Endothelial cell of umbilical vein (primary cell): ENCODE data around the gene CLNS1A. TPM values are rescaled to one million over a fixed set of nuclear protein-coding genes. Genes with fewer than 3 reads are reported as not detected.

ENCODE experiments used
- BruUV-seq: library from RNA; stranded (reverse); fragments of 400-500 nt; replicated peaks from 2 replicates; lab custom pipeline; 2021; lab: Mats Ljungman, UMichigan
- CTCF ChIA-PET: fragments of 300-600, 350-600 bp; sonication (Branson Sonifier 250); formaldehyde crosslinking; loops from one replicate; lab custom pipeline; 2021; ENCODE audit warnings: antibody characterized with exemption, inconsistent platforms; lab: Charles Lee
- POLR2A ChIA-PET: fragments of 300-600, 350-600 bp; sonication (Branson Sonifier 250); formaldehyde crosslinking; loops from one replicate; lab custom pipeline; 2021; ENCODE audit warnings: antibody characterized with exemption, inconsistent platforms; lab: Charles Lee
- DNase-seq: peaks from one replicate; pipeline ENCODE4 v3.0.0-alpha.2; 2011; ENCODE audit warnings: low read depth, low spot score
- FAIRE-seq: peaks from 2 replicates; lab custom pipeline; 2011; peaks lifted over from hg19 to GRCh38; lab: Jason Lieb, UNC
- H2AFZ ChIP-seq: 2 replicates; pipeline ENCODE4 v1.6.0; 2012; ENCODE audit warnings: low read depth, low read length, control low read depth, inconsistent platforms
- H3K27ac ChIP-seq: 2 replicates; pipeline ENCODE4 v1.5.1; 2011; ENCODE audit warnings: low read depth, mild to moderate bottlenecking, control low read depth, low read length, moderate library complexity; ENCODE audit not compliant: insufficient read depth
- H3K27me3 ChIP-seq, 2 experiments: 2 replicates each; pipeline versions ENCODE4 v1.6.0 to v1.6.1; 2011; ENCODE audit warnings: low read length in 2 of 2, mixed read lengths in 1 of 2; ENCODE audit not compliant: control insufficient read depth in 2 of 2, insufficient read depth in 2 of 2
- H3K36me3 ChIP-seq, 2 experiments: 2 replicates in 1 of 2; 3 replicates in 1 of 2; pipeline ENCODE4 v1.5.1; 2011; ENCODE audit warnings: low read length in 2 of 2, mild to moderate bottlenecking in 1 of 2, moderate library complexity in 1 of 2; ENCODE audit not compliant: control insufficient read depth in 2 of 2, insufficient read depth in 2 of 2; ENCODE audit errors: extremely low read depth in 1 of 2
- H3K4me1 ChIP-seq: 3 replicates; pipeline ENCODE4 v1.5.1; 2011; ENCODE audit warnings: mild to moderate bottlenecking, low read length; ENCODE audit not compliant: control insufficient read depth, insufficient read depth; ENCODE audit errors: extremely low read depth
- H3K4me2 ChIP-seq: 2 replicates; pipeline ENCODE4 v1.6.1; 2011; ENCODE audit warnings: low read length, control low read depth, mixed read lengths; ENCODE audit not compliant: insufficient read depth
- H3K4me3 ChIP-seq, 3 experiments: fragments of 200-600 bp in 1 of 3; sonication (generic), shearing (Covaris generic) in 1 of 3; replicated peaks in 1 of 3; 2 replicates each; pipeline ENCODE4 v1.5.1; 2011 to 2016; ENCODE audit warnings: control low read depth in 3 of 3, low read length in 3 of 3, mild to moderate bottlenecking in 2 of 3, inconsistent platforms in 1 of 3, low read depth in 1 of 3, moderate library complexity in 1 of 3; ENCODE audit not compliant: insufficient read depth in 1 of 3
- H3K79me2 ChIP-seq: 2 replicates; pipeline ENCODE4 v1.6.0; 2012; ENCODE audit warnings: low read length, inconsistent platforms; ENCODE audit not compliant: control insufficient read depth, insufficient read depth
- H3K9ac ChIP-seq: replicated peaks from 2 replicates; pipeline ENCODE3; 2011; ENCODE audit warnings: low read length, control low read depth; ENCODE audit not compliant: insufficient read depth; ENCODE audit errors: extremely low read depth
- H3K9me1 ChIP-seq: replicated peaks from 3 replicates; pipeline ENCODE4 v1.6.0; 2011; ENCODE audit warnings: mild to moderate bottlenecking, low read length; ENCODE audit not compliant: control insufficient read depth, insufficient read depth; ENCODE audit errors: extremely low read depth
- H3K9me3 ChIP-seq: replicated peaks from 2 replicates; pipeline ENCODE4 v1.5.1; 2012; ENCODE audit warnings: low read length, inconsistent platforms; ENCODE audit not compliant: control insufficient read depth, insufficient read depth
- H4K20me1 ChIP-seq: replicated peaks from 2 replicates; pipeline ENCODE3; 2011; ENCODE audit warnings: mild to moderate bottlenecking, low read length; ENCODE audit not compliant: control insufficient read depth, insufficient read depth; ENCODE audit errors: extremely low read depth
- EZH2 ChIP-seq: IDR thresholded peaks from 2 replicates; pipeline ENCODE4 v1.6.1; 2012; ENCODE audit warnings: borderline replicate concordance, low read depth, mild to moderate bottlenecking, moderate library complexity, low read length, inconsistent platforms; ENCODE audit not compliant: severe bottlenecking
- FOS ChIP-seq: IDR thresholded peaks from 2 replicates; pipeline ENCODE4 v1.6.1; 2011; ENCODE audit warnings: mild to moderate bottlenecking, low read length, moderate library complexity, borderline replicate concordance; ENCODE audit not compliant: insufficient read depth
- GATA2 ChIP-seq: IDR thresholded peaks from 2 replicates; pipeline ENCODE4 v1.7.0; 2011; ENCODE audit warnings: low read depth, mild to moderate bottlenecking, moderate library complexity, mixed read lengths, low read length; ENCODE audit not compliant: insufficient read length, insufficient read depth
- JUN ChIP-seq: IDR thresholded peaks from 2 replicates; pipeline ENCODE4 v1.6.1; 2011; ENCODE audit warnings: borderline replicate concordance, low read depth; ENCODE audit not compliant: insufficient read length, insufficient read depth
- MYC ChIP-seq: IDR thresholded peaks from one replicate; pipeline ENCODE4 v1.6.1; 2011; ENCODE audit warnings: mild to moderate bottlenecking, low read depth, low read length
- POLR2A ChIP-seq: IDR thresholded peaks from 2 replicates; pipeline ENCODE4 v1.6.1; 2012; ENCODE audit warnings: low read depth, mild to moderate bottlenecking, control low read depth, low read length
- POLR2AphosphoS5 ChIP-seq: IDR thresholded peaks from 2 replicates; pipeline ENCODE4 v1.6.1; 2012; ENCODE audit warnings: low read depth, mild to moderate bottlenecking, control low read depth, low read length, moderate library complexity; ENCODE audit not compliant: insufficient read depth
- dilution Hi-C: fragments of 300-500 bp; cut with MboI; formaldehyde crosslinking; loops from one replicate; pipeline ENCODE4 v1.15.0; 2019; ENCODE audit warnings: low sequenced_read_pairs; ENCODE audit not compliant: extremely low pct_ligation_motif_present
- intact Hi-C: fragments of 100-400 bp; cut with micrococcal nuclease; formaldehyde crosslinking; loops from one replicate; pipeline ENCODE4 v1.10.0; 2022
- polyA plus RNA-seq, 4 experiments: library from polyadenylated mRNA; depleted of rRNA in 3 of 4; stranded (reverse) in 3 of 4; unstranded in 1 of 4; fragments of >200 nt; gene quantifications; 2 replicates each; pipeline versions ENCODE4 v1.2.1 to v1.2.3, GENCODE V29; 2011 to 2012; ENCODE audit warnings: missing spikeins in 1 of 4
- total RNA-seq: library from RNA; stranded (reverse); gene quantifications from 2 replicates; pipeline ENCODE4 v1.2.3, GENCODE V29; 2021
- TF ChIP-seq, protein P1 (sequence below), 2 donors: IDR thresholded peaks; 1 replicate in 1 of 2; 2 replicates in 1 of 2; pipeline ENCODE4 v1.5.1; 2011; ENCODE audit warnings: low read length in 2 of 2, mild to moderate bottlenecking in 2 of 2, moderate library complexity in 2 of 2, control low read depth in 1 of 2, inconsistent platforms in 1 of 2, low read depth in 1 of 2; ENCODE audit not compliant: insufficient read depth in 1 of 2; ENCODE audit errors: extremely low read depth in 1 of 2
- TF ChIP-seq, protein P2 (sequence below): IDR thresholded peaks from 2 replicates; pipeline ENCODE4 v1.6.1; 2011; ENCODE audit not compliant: insufficient read depth, insufficient read length

CLNS1A gene
- total and polyA plus RNA-seq, 2 donors (not counting 3 experiments of a cell fraction or from before 2014, with no cell fraction given): 84.5 to 99.7 TPM

DNA sequence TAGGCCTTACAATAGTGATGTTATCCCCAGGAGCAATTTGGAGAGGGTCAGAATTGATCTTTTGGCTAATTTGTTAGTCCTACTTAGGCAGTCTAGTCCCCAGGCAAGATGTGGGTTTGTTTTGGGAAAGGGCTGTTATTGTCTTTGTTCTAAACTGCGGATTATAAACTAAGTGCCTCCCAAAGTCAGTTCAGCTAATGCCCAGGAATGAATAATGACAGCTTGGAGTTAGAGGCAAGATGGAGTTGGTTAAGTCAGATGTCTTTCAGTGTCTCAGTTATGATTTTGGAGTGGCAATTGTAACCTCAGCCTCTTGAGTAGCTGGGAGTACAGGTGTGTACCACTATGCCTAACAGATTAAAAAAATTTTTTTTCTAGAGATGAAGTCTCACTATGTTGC is 7.3 kb upstream of the CLNS1A start:
- H3K9me1 ChIP-seq: no peaks in the 10 kb centered on the region
- H3K9ac ChIP-seq: no peak overlapping the region
- CTCF ChIA-PET: no interaction called here
- dilution Hi-C loops: no loop called here
- intact Hi-C loops: no loop called here
- no peak for DNase-seq
- no peak for FAIRE-seq
- H3K27ac ChIP-seq: no peak overlapping the region
- no peaks in the 10 kb centered on the region for H3K36me3 ChIP-seq
- no peaks in the 10 kb centered on the region for H4K20me1 ChIP-seq
- POLR2A ChIA-PET: no interaction called here
- H2AFZ ChIP-seq: no peak overlapping the region
- H3K4me3 ChIP-seq: no peak overlapping the region
- H3K4me2 ChIP-seq: no peak overlapping the region
- TF ChIP-seq MYC (no peak), POLR2A (no peak), POLR2AphosphoS5 (no peak), FOS (no peak), JUN (no peak), GATA2 (no peak), EZH2 (no peak)
- TF ChIP-seq, protein P1, sequence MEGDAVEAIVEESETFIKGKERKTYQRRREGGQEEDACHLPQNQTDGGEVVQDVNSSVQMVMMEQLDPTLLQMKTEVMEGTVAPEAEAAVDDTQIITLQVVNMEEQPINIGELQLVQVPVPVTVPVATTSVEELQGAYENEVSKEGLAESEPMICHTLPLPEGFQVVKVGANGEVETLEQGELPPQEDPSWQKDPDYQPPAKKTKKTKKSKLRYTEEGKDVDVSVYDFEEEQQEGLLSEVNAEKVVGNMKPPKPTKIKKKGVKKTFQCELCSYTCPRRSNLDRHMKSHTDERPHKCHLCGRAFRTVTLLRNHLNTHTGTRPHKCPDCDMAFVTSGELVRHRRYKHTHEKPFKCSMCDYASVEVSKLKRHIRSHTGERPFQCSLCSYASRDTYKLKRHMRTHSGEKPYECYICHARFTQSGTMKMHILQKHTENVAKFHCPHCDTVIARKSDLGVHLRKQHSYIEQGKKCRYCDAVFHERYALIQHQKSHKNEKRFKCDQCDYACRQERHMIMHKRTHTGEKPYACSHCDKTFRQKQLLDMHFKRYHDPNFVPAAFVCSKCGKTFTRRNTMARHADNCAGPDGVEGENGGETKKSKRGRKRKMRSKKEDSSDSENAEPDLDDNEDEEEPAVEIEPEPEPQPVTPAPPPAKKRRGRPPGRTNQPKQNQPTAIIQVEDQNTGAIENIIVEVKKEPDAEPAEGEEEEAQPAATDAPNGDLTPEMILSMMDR (IDR thresholded peaks at IDR 0.05; ENCODE audit: extremely low read depth in 1 of 2, insufficient read depth in 1 of 2, low read depth in 1 of 2, low read length in 2 of 2): no peak
- TF ChIP-seq, protein P2, sequence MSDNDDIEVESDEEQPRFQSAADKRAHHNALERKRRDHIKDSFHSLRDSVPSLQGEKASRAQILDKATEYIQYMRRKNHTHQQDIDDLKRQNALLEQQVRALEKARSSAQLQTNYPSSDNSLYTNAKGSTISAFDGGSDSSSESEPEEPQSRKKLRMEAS: no peak
- no TSS peak for BruUV-seq
- H3K4me1 ChIP-seq: no peaks in the 10 kb centered on the region
- no peaks in the 10 kb centered on the region for H3K27me3 ChIP-seq
- H3K9me3 ChIP-seq: no peaks in the 10 kb centered on the region
- H3K79me2 ChIP-seq: no peaks in the 10 kb centered on the region
